Activated T-cell treated with anti-CD3 and anti-CD28 coated beads for 48 hours (primary cell): ENCODE results near the gene TESK1.

Source experiments
- DNase-seq: peaks from one replicate; pipeline ENCODE4 v3.0.0-alpha.2; 2020; ENCODE audit warnings: low read depth

The TESK1 gene

DNA sequence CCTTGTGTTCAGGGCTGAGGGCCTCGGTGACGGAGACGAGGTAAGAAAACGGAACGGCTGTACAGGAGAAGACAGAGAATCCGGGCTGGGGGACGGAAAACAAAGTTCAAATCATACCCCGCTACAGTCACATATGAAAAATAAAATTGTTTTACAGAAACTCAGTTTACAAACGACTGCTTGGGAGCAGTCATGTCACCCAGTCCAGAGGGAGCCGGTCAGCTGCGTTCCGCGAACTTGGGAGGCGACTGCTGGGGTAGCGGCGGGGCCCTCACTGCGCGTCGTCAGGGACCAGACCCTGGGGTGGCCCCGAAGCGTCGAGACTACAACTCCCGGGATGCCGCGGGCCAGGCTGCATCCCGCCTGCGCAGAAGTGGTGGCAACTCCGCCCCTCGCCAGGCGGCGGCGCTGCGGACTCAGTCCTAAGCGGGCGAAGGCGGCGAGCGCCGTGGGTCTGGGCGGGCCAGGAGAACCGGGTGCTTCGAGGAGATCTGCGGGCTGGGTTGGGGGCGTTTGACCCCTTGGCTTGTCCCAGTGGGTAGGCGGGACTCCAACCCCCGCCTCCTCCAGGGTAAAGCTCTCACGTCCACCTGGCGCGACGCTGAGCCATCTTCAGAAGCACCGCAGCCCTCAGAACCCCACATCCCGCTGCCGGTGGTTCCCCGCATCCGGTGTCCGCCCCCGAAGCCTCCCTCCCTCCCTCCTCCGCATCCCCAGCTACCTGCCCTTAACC, 41.6 kb downstream of the TESK1 start:
- peak; percentile 91 for DNase-seq

DNA sequence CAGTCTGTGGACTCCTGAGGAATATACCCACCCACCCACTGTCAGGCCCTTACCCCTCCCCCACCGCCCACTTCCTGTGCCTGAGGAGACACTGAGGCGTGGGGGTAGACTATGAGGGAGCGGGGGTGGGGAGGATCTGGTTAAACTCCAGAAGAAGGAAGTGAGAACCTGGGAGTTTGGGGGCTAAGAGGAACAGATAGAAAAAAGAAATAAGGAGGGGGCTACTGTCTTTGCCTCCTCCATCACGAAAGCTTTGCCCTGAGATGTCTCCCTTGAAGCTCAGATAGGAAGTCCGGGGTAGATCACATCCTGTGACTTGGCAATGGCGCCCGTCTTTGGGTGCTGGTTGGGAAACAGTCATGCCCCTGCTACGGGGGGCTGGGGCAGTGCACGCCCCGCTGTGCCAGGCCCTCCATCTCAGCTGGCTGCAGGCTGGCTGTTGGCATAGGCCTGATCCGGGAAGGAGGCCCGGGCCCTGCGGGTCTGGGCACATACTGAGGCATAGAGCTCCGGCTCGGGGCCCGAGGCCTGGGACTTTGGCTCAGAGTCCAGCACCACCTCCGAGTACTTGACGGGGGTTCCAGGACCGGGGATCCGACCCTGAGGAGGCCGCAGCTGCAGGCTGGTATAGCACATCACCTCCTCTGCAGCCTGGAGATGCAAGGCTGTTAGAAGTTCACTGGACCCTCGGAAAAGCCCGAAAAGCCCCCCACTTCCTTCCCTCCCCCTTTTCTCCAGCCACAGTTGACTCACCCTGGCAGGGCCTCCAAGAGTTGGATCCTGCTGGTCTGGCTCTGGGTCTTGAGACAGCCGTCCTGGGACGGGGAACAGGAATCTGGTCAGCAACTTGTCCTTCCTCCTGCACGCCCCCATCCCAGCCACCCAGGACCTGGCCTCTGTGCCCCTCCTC, 44.6 kb downstream of the TESK1 start:
- DNase-seq: no peak

- no peak for DNase-seq
These were observed 45.5 kb downstream of the TESK1 start, which contains the start of gene SIT1 for GRCh38 chr9:35650341-35651158. SIT1 (minus strand) TSS chr9:35650931; CDS start chr9:35650853, 78 bp downstream.

DNA sequence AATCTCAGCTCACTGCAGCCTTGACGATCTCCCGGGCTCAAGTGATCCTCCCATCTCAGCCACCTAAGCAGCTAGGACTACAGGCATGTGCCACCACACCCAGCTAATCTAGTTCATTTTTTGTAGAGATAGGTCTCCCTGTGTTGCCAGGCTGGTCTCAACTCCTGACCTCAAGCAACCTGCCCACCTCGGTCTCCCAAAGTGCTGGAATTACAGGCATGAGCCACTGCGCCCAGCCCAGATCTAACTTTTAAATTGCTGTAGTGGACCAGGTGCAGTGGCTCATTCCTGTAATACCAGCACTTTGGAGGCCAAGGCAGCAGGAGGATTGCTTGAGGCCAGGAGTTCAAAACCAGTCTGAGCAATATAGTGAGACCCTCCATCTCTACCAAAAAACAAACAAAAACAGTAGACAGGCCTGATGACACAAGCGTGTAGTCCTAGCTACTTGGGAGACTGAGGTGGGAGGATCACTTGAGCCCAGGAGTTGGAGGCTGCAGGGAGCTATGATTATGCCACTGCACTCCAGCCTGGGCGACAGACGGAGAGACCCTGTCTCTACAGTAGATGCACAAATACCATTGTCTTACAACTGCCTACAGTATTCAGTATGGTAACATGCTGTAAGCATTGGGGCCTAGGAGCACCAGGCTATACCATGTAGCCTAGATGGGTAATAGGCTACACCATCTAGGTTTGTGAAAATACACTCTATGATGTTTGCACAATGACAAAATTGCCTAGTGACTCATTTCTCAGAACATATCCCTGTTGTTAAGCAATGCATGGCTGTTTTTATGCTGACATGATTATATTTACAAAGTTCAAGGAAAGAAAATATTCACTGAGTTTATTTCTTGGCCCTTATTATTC, 47.1 kb downstream of the TESK1 start:
- DNase-seq: no peak

DNA sequence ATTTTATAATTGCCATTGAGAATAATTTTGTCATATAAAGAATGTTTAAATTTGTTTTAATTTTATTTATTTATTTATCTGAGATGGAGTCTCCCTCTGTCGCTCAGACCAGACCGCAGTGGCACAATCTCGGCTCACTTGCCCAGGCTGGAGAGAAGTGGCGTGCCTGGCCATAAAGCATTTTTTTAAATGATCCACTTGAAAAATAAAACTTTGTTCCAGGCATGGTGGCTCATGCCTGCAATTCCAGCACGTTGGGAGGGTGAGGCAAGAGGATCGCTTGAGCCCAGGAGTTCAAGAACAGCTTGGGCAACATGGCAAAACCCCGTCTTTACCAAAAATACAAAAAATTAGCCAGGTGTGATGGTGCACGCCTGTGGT, 47.8 kb downstream of the TESK1 start:
- no peak for DNase-seq

DNA sequence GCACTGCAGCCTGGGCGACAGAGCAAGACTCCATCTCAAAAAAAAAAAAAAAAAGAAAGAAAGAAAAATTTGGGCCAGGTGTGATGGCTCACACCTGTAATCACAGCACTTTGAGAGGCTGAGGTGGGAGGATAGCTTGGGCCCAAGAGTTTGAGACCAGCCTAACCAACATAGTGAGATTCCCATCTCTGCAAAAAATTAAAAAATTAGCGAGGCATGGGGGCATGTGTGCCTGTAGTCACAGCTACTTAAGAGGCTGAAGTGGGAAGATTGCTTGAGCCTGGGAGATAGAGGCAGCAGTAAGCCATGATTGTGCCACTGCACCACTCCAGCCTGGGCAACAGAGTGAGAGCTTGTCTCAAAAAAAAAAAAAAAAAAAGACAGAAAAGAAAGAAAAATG, 48.5 kb downstream of the TESK1 start:
- DNase-seq: no peak

- DNase-seq: no peak
These were observed 51.3 kb downstream of the TESK1 start for GRCh38 chr9:35656348-35656747.

DNA sequence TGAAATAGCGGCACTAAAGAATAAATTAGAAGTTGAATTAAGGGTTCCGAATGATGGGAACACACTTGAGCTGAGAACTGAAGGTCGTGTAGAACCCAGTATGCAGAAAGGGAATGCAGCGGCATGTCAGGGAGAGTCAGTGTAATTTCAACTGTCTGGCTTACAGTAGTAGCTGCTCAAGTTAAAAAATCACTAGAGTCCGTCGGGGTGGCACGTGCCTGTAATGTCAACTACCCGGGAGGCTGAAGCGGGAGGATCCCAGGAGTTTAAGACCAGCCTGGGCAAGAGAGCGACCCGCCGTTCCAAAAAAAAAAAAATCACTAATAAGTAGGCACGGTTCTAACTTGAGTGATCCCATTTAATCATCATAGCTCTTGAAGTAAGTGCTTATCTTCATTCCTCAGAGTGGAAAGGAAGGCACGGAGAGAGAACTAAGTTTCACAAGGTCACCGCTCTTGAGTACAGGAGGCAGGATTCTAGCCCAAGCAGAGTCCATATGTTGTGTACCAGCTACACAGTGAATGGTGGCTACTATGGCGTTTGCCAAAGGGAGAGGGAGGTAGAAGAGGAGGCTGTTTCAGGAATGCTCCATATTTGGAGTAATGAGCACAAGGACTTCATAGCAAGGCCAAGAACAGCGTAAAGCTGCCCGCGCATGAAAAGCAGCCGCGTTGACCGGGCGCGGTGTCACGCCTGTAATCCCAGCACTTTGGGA, 51.9 kb downstream of the TESK1 start:
- DNase-seq: no peak

DNA sequence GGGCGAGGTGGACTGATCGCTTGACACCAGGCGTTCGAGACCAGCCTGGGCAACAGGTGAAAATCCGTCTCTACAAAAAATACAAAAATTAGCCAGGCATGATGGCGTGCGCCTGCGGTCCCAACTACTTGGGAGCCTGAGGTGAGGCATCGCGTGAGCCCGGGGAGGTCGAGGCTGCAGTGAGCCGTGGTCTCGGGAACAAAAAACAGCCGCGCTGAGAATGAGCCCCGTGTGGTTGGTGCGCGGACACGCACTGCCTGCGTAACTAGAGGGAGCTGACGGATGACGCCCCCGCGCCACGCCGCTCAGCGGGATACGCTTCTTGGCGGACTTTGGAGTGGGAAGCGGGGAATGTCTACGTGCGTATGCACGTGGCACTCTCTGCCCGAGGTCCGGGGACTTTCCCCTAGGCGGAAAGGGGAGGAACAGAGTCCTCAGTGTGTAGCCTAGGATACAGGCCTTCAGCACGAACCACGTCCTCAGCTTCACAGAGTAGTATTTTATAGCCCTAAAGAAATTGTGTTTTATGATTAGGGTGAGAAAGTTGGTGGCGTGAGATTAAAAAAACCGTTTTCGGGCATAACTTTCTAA, 52.6 kb downstream of the TESK1 start, which contains the start of gene RMRP:
Gene RMRP (minus strand): TSS at position 474 of the 591 bp plus-strand sequence.
- DNase-seq: peak; percentile 94

DNA sequence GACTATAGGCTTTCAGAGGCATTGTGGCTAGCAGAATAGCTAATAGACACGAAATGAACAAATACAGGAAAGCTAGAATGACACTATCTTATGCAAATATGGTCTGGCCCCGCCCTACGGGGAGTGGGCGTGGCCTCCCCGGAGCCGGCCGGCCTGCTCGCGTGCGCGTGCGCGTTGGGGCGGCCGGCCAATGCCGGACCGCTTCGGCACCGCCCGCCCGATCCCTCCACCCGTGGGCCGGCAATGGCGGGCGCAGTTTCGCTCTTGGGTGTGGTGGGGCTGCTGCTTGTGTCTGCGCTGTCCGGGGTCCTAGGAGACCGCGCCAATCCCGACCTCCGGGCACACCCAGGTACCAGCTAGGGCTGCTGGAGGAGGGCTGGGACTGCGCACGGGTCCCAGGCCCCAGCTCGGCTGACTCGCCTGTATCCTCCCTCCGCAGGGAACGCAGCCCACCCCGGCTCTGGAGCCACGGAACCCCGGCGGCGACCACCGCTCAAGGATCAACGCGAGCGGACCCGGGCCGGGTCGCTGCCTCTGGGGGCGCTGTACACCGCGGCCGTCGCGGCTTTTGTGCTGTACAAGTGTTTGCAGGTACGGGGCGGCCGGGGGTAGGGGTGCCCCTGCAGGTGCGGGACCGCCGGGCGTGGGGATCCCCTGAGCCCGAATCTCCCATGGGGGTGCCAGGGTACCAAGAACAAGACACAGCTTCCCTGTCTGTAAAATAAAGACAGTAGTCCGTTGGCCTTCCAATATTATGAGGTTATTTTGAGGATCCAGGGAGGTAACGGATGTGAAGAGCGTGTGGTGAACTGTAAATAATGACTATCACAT, 53.3 kb downstream of the TESK1 start, which contains the start of gene CCDC107:
Gene CCDC107 (plus strand): TSS at position 156 of the 831 bp plus-strand sequence. CDS start 88 bp downstream, at position 244.
- peak; percentile 81 for DNase-seq

DNA sequence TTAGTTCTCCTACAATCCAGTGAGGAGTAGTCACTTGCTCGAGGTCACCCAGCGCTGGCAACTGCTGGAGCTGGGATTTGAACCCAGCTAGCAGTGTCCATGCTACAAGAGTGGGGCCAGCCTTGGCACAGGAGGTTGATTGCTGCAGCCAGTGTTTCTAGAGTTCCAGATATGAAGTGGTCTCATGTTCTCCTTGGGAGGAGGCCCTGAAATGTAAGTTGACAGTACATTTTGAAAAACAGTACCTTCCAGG, 53.8 kb downstream of the TESK1 start:
- no peak for DNase-seq

GRCh38 chr9:35659340-35659739, 54.3 kb downstream of the TESK1 start:
- no peak for DNase-seq
